ENCODE measurements around the gene OASL.
A peak's percentile ranks its signal among the peaks of the same experiment; 100 is the strongest.

DNA sequence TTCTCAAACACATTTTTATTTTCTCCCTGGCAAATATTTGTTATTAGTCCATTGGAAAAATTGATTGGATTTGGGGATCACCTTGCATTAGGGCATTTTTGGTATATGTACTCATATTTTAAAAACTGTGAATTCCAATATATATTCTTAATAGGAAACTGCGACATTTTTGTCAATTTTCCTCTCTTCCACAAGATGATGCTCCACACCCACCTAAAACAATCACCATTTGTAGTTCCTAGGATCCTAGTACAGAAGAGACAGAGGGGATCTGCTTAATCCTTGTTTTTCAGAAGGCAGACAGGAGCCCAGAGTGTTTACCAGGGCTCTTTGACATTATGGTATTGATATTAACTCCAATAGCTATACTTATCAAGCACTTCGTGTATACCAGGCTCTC, 22.8 kb upstream of the OASL start:
- TF ChIP-seq SIN3A (IDR thresholded peaks at IDR 0.05; ENCODE audit: borderline replicate concordance, low read depth, low read length), result no peak
- TF ChIP-seq, protein P1, sequence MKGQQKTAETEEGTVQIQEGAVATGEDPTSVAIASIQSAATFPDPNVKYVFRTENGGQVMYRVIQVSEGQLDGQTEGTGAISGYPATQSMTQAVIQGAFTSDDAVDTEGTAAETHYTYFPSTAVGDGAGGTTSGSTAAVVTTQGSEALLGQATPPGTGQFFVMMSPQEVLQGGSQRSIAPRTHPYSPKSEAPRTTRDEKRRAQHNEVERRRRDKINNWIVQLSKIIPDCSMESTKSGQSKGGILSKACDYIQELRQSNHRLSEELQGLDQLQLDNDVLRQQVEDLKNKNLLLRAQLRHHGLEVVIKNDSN (IDR thresholded peaks at IDR 0.05; ENCODE audit: borderline replicate concordance, low read depth), result no peak
- TF ChIP-seq POLR2AphosphoS5 (IDR thresholded peaks at IDR 0.05; ENCODE audit: low read depth, low read length), result no peak
- TF ChIP-seq EP300 (IDR thresholded peaks at IDR 0.05; ENCODE audit: borderline replicate concordance in 1 of 2, low read depth in 1 of 2, low read length in 1 of 2), result no peak
- TF ChIP-seq EZH2phosphoT487 (IDR thresholded peaks at IDR 0.05; ENCODE audit: borderline replicate concordance, low read depth), result no peak
- TF ChIP-seq, protein P2, sequence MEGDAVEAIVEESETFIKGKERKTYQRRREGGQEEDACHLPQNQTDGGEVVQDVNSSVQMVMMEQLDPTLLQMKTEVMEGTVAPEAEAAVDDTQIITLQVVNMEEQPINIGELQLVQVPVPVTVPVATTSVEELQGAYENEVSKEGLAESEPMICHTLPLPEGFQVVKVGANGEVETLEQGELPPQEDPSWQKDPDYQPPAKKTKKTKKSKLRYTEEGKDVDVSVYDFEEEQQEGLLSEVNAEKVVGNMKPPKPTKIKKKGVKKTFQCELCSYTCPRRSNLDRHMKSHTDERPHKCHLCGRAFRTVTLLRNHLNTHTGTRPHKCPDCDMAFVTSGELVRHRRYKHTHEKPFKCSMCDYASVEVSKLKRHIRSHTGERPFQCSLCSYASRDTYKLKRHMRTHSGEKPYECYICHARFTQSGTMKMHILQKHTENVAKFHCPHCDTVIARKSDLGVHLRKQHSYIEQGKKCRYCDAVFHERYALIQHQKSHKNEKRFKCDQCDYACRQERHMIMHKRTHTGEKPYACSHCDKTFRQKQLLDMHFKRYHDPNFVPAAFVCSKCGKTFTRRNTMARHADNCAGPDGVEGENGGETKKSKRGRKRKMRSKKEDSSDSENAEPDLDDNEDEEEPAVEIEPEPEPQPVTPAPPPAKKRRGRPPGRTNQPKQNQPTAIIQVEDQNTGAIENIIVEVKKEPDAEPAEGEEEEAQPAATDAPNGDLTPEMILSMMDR (IDR thresholded peaks at IDR 0.05), result peak; percentile 57
- TF ChIP-seq, protein P3, sequence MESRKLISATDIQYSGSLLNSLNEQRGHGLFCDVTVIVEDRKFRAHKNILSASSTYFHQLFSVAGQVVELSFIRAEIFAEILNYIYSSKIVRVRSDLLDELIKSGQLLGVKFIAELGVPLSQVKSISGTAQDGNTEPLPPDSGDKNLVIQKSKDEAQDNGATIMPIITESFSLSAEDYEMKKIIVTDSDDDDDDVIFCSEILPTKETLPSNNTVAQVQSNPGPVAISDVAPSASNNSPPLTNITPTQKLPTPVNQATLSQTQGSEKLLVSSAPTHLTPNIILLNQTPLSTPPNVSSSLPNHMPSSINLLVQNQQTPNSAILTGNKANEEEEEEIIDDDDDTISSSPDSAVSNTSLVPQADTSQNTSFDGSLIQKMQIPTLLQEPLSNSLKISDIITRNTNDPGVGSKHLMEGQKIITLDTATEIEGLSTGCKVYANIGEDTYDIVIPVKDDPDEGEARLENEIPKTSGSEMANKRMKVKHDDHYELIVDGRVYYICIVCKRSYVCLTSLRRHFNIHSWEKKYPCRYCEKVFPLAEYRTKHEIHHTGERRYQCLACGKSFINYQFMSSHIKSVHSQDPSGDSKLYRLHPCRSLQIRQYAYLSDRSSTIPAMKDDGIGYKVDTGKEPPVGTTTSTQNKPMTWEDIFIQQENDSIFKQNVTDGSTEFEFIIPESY (IDR thresholded peaks at IDR 0.05; ENCODE audit: borderline replicate concordance, low read depth), result no peak
- TF ChIP-seq SMC3 (IDR thresholded peaks at IDR 0.05; ENCODE audit: low read depth, low read length), result peak; percentile 54

Data from SK-N-SH (cell line).